Measurements from ENCODE around the gene FHIT. TPM values are rescaled to one million over a fixed set of nuclear protein-coding genes. Genes with fewer than 3 reads are reported as not detected.

Gene FHIT
- total and polyA plus RNA-seq, 2 donors from 2014 or later = 20.2 to 61.2 TPM

DNA sequence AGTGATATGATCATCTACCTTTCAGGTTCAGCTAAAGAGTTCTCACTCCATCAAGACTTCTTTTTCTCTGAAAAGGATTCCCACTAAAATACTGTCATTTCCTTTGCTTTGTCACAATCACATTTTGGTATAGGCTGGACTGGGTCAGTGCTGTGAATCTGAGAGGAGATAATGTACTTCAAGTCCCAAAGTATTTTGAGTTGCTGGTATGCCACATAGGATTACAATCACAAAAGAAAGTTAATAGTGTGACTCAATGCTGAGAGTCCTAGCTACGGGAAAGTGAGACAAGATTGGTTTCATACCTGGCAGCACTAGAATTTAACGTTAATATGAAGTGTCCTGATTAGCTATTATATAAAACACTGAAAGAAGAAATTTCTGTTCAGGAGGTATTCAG is 1073.5 kb downstream of the FHIT start:
- FAIRE-seq (no peak), DNase-seq (no peak)
- TF ChIP-seq, protein P1, sequence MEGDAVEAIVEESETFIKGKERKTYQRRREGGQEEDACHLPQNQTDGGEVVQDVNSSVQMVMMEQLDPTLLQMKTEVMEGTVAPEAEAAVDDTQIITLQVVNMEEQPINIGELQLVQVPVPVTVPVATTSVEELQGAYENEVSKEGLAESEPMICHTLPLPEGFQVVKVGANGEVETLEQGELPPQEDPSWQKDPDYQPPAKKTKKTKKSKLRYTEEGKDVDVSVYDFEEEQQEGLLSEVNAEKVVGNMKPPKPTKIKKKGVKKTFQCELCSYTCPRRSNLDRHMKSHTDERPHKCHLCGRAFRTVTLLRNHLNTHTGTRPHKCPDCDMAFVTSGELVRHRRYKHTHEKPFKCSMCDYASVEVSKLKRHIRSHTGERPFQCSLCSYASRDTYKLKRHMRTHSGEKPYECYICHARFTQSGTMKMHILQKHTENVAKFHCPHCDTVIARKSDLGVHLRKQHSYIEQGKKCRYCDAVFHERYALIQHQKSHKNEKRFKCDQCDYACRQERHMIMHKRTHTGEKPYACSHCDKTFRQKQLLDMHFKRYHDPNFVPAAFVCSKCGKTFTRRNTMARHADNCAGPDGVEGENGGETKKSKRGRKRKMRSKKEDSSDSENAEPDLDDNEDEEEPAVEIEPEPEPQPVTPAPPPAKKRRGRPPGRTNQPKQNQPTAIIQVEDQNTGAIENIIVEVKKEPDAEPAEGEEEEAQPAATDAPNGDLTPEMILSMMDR (IDR thresholded peaks at IDR 0.05; ENCODE audit: borderline replicate concordance, extremely low read depth, insufficient read depth) = no peak
- no peaks in the 10 kb centered on the region for H3K27me3 ChIP-seq (ENCODE audit: control insufficient read depth, insufficient read depth, low read length)
- H3K36me3 ChIP-seq (ENCODE audit: control insufficient read depth in 2 of 3, insufficient read depth in 3 of 3, low read length in 3 of 3) = no peaks in the 10 kb centered on the region
- H3K9me3 ChIP-seq (ENCODE audit: control insufficient read depth in 2 of 3, insufficient read depth in 1 of 3, low read length in 3 of 3) = no peaks in the 10 kb centered on the region
- no peak overlapping the region for H3K4me3 ChIP-seq (ENCODE audit: low read length in 3 of 3)
- no peak overlapping the region for H3K27ac ChIP-seq (ENCODE audit: low read depth in 2 of 2, low read length in 2 of 2)
- H3K9ac ChIP-seq (ENCODE audit: low read length in 3 of 3) = no peak overlapping the region
- intact Hi-C loops (cut with DNase I) = no loop called here
- H3K4me1 ChIP-seq (ENCODE audit: control insufficient read depth in 2 of 3, insufficient read depth in 2 of 3, low read depth in 1 of 3, low read length in 3 of 3) = no peaks in the 10 kb centered on the region

DNA sequence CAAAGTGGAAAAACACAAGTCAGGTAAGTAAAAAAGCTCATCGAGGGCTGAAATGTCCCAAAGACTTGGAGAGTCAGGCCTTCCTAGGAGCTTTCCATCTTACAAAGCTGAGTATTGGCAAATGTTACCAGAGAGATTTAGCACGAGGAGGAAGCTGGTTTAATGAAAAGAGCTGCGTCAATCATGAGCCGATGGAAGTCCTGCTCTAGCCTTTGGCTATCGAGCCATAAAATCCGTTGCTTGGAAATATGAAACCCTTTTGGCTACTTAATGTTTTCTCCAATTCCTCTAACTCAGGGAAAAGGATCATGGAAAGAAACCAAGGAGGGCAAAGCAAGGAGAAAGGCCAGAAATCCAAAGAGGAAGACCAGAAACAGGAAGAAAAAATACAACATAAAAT is 1074.6 kb downstream of the FHIT start:
- intact Hi-C loops (cut with DNase I) = no loop called here
- DNase-seq = no peak
- Histone ChIP-seq H3K9me3 (ENCODE audit: control insufficient read depth in 2 of 3, insufficient read depth in 1 of 3, low read length in 3 of 3) (no peaks in the 10 kb centered on the region), H3K27me3 (ENCODE audit: control insufficient read depth, insufficient read depth, low read length) (no peaks in the 10 kb centered on the region), H3K36me3 (ENCODE audit: control insufficient read depth in 2 of 3, insufficient read depth in 3 of 3, low read length in 3 of 3) (no peaks in the 10 kb centered on the region), H3K9ac (ENCODE audit: low read length in 3 of 3) (no peak overlapping the region), H3K27ac (ENCODE audit: low read depth in 2 of 2, low read length in 2 of 2) (no peak overlapping the region), H3K4me1 (ENCODE audit: control insufficient read depth in 2 of 3, insufficient read depth in 2 of 3, low read depth in 1 of 3, low read length in 3 of 3) (no peaks in the 10 kb centered on the region), H3K4me3 (ENCODE audit: low read length in 3 of 3) (no peak overlapping the region)
- FAIRE-seq = no peak
- TF ChIP-seq, protein P1 (IDR thresholded peaks at IDR 0.05; ENCODE audit: borderline replicate concordance, extremely low read depth, insufficient read depth) = no peak

DNA sequence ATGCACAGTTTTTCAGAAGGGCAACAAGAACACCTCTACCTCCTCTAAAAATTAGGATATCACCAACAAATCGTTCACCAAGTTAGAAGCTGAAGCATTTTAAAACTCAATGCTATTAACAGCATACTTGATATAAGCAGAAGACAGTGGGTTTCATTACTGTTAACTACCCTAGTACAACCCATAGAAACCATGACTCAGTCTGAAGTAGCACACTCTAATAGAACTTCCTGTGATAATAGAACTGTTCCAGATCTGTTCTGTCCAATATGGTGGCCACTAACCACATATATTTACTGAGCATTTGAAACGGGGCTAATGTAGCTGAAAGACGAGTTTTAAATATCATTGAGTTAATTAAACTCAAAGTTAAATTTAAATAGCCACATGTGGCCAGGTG is 1075.6 kb downstream of the FHIT start:
- DNase-seq (no peak), FAIRE-seq (no peak)
- Histone ChIP-seq H3K4me3 (ENCODE audit: low read length in 3 of 3) (no peak overlapping the region), H3K9me3 (ENCODE audit: control insufficient read depth in 2 of 3, insufficient read depth in 1 of 3, low read length in 3 of 3) (no peaks in the 10 kb centered on the region), H3K4me1 (ENCODE audit: control insufficient read depth in 2 of 3, insufficient read depth in 2 of 3, low read depth in 1 of 3, low read length in 3 of 3) (no peaks in the 10 kb centered on the region), H3K27ac (ENCODE audit: low read depth in 2 of 2, low read length in 2 of 2) (no peak overlapping the region), H3K27me3 (ENCODE audit: control insufficient read depth, insufficient read depth, low read length) (no peaks in the 10 kb centered on the region), H3K9ac (ENCODE audit: low read length in 3 of 3) (no peak overlapping the region), H3K36me3 (ENCODE audit: control insufficient read depth in 2 of 3, insufficient read depth in 3 of 3, low read length in 3 of 3) (no peaks in the 10 kb centered on the region)
- intact Hi-C loops (cut with DNase I) = no loop called here
- TF ChIP-seq, protein P1 (IDR thresholded peaks at IDR 0.05; ENCODE audit: borderline replicate concordance, extremely low read depth, insufficient read depth) = no peak

DNA sequence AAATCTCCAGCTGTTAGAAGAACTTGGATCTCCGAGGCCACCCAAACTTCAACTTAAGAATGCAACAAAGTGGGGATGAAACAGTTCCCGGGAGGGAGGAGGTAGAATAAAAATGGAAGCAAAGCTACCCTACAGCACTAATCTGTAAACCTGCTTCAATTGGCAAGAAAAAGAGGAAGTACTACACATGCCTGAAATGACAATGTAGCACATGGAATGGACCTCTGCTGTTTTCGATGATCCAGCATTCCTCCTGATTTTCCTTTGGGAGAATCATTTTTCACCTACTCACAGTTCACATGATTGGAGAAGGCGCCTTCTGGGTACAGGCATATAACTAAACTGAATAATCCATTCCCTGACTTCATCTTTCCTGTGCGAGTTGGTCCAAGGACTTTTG is 1081.5 kb downstream of the FHIT start:
- intact Hi-C loops (cut with DNase I) = no loop called here
- no peaks in the 10 kb centered on the region for H3K9me3 ChIP-seq (ENCODE audit: control insufficient read depth in 2 of 3, insufficient read depth in 1 of 3, low read length in 3 of 3)
- H3K27me3 ChIP-seq (ENCODE audit: control insufficient read depth, insufficient read depth, low read length) = no peaks in the 10 kb centered on the region
- DNase-seq (no peak), FAIRE-seq (no peak)
- no peaks in the 10 kb centered on the region for H3K36me3 ChIP-seq (ENCODE audit: control insufficient read depth in 2 of 3, insufficient read depth in 3 of 3, low read length in 3 of 3)
- no peak overlapping the region for H3K27ac ChIP-seq (ENCODE audit: low read depth in 2 of 2, low read length in 2 of 2)
- TF ChIP-seq, protein P1 (IDR thresholded peaks at IDR 0.05; ENCODE audit: borderline replicate concordance, extremely low read depth, insufficient read depth) = no peak
- no peak overlapping the region for H3K9ac ChIP-seq (ENCODE audit: low read length in 3 of 3)
- no peaks in the 10 kb centered on the region for H3K4me1 ChIP-seq (ENCODE audit: control insufficient read depth in 2 of 3, insufficient read depth in 2 of 3, low read depth in 1 of 3, low read length in 3 of 3)
- no peak overlapping the region for H3K4me3 ChIP-seq (ENCODE audit: low read length in 3 of 3)

Measured in kidney (tissue), 14 donors.